Testis (tissue), 3 donors: Measurements from ENCODE around the gene PDIA6. TPM values are rescaled to one million over a fixed set of nuclear protein-coding genes. Genes with fewer than 3 reads are reported as not detected.

ENCODE experiments used
- DNase-seq: peaks from one replicate; pipeline ENCODE4 v3.0.0-alpha.2; 2019
- H3K27ac ChIP-seq, 2 donors: fragments of 200-600 bp; sonication (generic); one replicate each; pipeline ENCODE4 v1.5.1; 2019
- H3K27me3 ChIP-seq: fragments of 200-600 bp; sonication (generic); one replicate; pipeline ENCODE4 v1.5.1; 2019
- H3K36me3 ChIP-seq: fragments of 200-600 bp; sonication (generic); one replicate; pipeline ENCODE4 v1.5.1; 2017; ENCODE audit warnings: low read depth; ENCODE audit errors: missing control alignments
- H3K4me1 ChIP-seq: fragments of 200-600 bp; sonication (generic); one replicate; pipeline ENCODE4 v1.5.1; 2019
- H3K4me3 ChIP-seq, 2 donors: fragments of 200-600 bp; sonication (generic); one replicate each; pipeline ENCODE4 v1.5.1; 2017 to 2019
- H3K9me3 ChIP-seq: fragments of 200-600 bp; sonication (generic); one replicate; pipeline ENCODE4 v1.5.1; 2017
- POLR2A ChIP-seq: fragments of 450-650 bp; IDR thresholded peaks from one replicate; pipeline ENCODE4 v1.6.1; 2017; ENCODE audit warnings: antibody characterized with exemption, mild to moderate bottlenecking, moderate library complexity
- WGBS, 2 donors: methylation state at CpG; one replicate each; pipeline ENCODE4 v1.1.5; 2018; 5-methylcytosine and 5-hydroxymethylcytosine counted together
- intact Hi-C: fragments of 100-400 bp; cut with DNase I; formaldehyde crosslinking; loops from one replicate; pipeline ENCODE4 v1.15.1; 2023; ENCODE audit warnings: low total_unique reads
- polyA plus RNA-seq: library from polyadenylated mRNA; stranded (reverse); fragments of 350-450 nt; fragmentation: Illumina TruSeq; extraction: RNeasy Lipid Tissue Mini Kit (QIAGEN cat#74804); gene quantifications from one replicate; pipeline ENCODE4 v1.2.3, GENCODE V29; 2014; ENCODE audit warnings: low read depth, low replicate concordance; ENCODE audit not compliant: insufficient read depth
- total RNA-seq, 2 donors: library from RNA; depleted of rRNA; stranded (reverse); fragments of >200 nt; gene quantifications; one replicate each; pipeline ENCODE4 v1.2.3, GENCODE V29; 2016
- TF ChIP-seq, protein P1 (sequence below), 3 experiments: fragments of 450-650 bp in 2 of 3; fragments of 200-600 bp in 1 of 3; sonication (generic) in 1 of 3; IDR thresholded peaks; one replicate each; pipeline ENCODE4 v1.5.1; 2016 to 2019; ENCODE audit warnings: antibody characterized with exemption in 3 of 3, mild to moderate bottlenecking in 2 of 3, moderate library complexity in 1 of 3

Gene PDIA6
- total and polyA plus RNA-seq, 3 donors from 2014 or later: 74.3 to 123 (median 78.4) TPM

DNA sequence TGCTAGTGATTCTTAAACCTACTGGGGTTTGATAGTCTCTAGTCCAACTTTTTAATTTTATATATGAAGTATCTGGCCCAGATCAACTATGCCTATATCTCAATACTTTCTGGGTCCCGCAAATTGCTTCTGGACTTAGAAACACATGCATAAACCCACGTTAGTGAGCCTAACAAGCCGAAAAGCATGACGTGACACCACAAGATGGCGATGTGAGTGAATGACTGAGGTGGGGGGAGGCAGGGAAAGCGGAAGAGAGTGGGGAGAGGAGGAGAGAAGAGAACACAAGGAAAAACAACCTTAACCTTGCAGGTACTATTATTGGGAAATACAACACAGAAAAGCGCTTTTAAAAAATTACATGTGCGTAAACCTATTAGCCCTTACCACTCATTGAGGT, 13.8 kb downstream of the PDIA6 start:
- H3K4me3 ChIP-seq: no peak overlapping the region
- H3K9me3 ChIP-seq: no peaks in the 10 kb centered on the region
- H3K36me3 ChIP-seq: no peaks in the 10 kb centered on the region
- WGBS, 2 donors: 82 to 90% methylated on average over 8 of the region's 8 CpGs
- H3K27ac ChIP-seq: no peak overlapping the region
- no peak for TF ChIP-seq POLR2A
- TF ChIP-seq, protein P1, sequence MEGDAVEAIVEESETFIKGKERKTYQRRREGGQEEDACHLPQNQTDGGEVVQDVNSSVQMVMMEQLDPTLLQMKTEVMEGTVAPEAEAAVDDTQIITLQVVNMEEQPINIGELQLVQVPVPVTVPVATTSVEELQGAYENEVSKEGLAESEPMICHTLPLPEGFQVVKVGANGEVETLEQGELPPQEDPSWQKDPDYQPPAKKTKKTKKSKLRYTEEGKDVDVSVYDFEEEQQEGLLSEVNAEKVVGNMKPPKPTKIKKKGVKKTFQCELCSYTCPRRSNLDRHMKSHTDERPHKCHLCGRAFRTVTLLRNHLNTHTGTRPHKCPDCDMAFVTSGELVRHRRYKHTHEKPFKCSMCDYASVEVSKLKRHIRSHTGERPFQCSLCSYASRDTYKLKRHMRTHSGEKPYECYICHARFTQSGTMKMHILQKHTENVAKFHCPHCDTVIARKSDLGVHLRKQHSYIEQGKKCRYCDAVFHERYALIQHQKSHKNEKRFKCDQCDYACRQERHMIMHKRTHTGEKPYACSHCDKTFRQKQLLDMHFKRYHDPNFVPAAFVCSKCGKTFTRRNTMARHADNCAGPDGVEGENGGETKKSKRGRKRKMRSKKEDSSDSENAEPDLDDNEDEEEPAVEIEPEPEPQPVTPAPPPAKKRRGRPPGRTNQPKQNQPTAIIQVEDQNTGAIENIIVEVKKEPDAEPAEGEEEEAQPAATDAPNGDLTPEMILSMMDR (IDR thresholded peaks at IDR 0.05): no peak
- intact Hi-C loops: no loop called here
- no peaks in the 10 kb centered on the region for H3K4me1 ChIP-seq
- H3K27me3 ChIP-seq: no peaks in the 10 kb centered on the region
- DNase-seq: no peak

DNA sequence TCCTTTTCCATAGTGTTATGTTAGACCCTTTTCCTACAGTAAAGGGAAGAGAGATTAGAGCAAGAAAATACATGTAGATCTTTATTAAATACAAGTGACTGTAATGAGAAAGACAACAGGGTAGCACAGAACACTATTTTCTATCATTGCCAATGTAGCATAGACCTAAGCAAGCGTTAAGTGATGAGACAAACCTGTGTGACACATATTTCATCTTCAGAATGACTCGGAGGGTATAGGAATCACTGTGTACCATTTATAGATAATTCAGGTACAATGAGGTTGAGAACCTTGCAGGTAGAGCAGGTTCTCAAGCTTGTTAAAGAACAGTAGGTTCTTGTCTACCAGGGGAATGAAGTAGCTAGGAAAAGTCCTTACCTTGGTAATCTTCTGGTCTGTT, 15.9 kb downstream of the PDIA6 start:
- H3K9me3 ChIP-seq: no peaks in the 10 kb centered on the region
- H3K4me1 ChIP-seq: no peaks in the 10 kb centered on the region
- intact Hi-C loops: no loop called here
- H3K27me3 ChIP-seq: no peaks in the 10 kb centered on the region
- WGBS, 2 donors: 91 to 92% methylated on average over 2 of the region's 2 CpGs
- H3K27ac ChIP-seq: no peak overlapping the region
- DNase-seq: no peak
- H3K36me3 ChIP-seq: no peaks in the 10 kb centered on the region
- no peak for TF ChIP-seq POLR2A
- TF ChIP-seq, protein P1 (IDR thresholded peaks at IDR 0.05): no peak
- H3K4me3 ChIP-seq: no peak overlapping the region

DNA sequence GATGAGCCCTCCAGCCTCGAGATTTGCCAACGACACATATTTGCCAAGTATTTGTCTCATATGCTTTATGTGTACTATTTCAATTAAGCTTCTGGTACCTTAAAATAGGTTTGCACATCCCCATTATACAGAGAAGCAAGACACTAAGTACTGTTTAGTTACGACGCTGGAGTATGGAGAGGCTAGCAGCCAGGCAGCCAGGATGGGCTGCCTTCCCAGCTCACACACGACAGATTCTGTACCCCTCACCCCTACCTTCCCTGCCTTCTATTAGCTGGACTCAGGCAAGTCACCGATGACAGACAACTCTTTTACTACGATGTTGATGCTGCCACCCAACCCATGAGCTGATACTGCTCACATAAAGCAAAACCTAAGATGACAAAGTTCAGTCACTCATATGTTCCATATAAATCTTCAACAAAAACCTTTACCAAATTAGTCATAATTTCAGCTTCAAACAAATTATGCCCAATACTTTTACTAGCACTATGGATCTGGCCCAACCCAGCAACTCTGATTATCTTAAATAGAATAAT, 17.0 kb downstream of the PDIA6 start:
- Histone ChIP-seq H3K27ac (no peak overlapping the region), H3K9me3 (no peaks in the 10 kb centered on the region), H3K36me3 (no peaks in the 10 kb centered on the region), H3K27me3 (no peaks in the 10 kb centered on the region), H3K4me3 (no peak overlapping the region), H3K4me1 (no peaks in the 10 kb centered on the region)
- TF ChIP-seq, protein P1 (IDR thresholded peaks at IDR 0.05): no peak
- no peak for TF ChIP-seq POLR2A
- intact Hi-C loops: no loop called here
- no peak for DNase-seq
- 50 to 55% methylated on average over 5 to 7 of the region's 7 CpGs for WGBS, 2 donors

DNA sequence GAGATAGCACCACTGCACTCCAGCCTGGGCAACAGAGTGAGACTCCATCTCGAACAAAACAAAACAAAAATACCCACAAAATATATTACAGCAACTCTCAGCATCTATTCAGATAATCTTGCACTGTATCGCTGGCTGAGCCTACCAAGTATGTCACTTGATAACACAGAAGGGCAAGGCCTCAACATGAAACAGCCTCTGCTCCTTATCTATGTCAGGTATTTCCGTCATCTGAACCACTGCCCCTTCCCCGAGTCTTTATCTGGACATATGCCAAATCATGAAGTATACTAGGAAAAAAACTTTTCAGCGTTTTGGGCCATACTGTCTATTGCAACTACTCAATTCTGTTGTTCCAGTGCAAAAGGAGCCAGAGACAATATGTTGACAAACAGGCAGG, 17.7 kb downstream of the PDIA6 start:
- Histone ChIP-seq H3K4me3 (no peak overlapping the region), H3K9me3 (no peaks in the 10 kb centered on the region), H3K4me1 (no peaks in the 10 kb centered on the region), H3K27ac (no peak overlapping the region), H3K27me3 (no peaks in the 10 kb centered on the region), H3K36me3 (no peaks in the 10 kb centered on the region)
- TF ChIP-seq, protein P1 (IDR thresholded peaks at IDR 0.05): no peak
- no peak for TF ChIP-seq POLR2A
- WGBS, 2 donors: 68 to 73% methylated on average over 5 of the region's 5 CpGs
- no peak for DNase-seq
- intact Hi-C loops: no loop called here

DNA sequence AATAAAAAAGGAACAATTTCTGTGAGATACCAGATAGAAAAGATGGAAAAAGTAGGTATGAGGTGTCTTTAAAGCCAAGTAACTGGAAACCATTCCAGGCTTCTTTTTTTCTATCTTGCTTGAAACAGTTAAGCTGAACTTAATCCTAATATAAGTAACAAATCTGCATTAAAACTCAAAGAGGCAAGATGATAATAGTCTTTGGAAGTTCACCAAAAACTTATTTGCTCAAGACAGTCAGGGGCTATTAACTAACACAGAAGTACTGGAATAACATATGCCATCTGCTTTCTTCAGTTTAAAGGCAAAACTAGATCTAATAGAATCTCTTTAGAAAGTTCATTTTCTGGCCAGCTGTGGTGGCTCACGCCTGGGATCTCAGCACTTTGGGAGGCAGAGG, 18.8 kb downstream of the PDIA6 start:
- no peak for DNase-seq
- TF ChIP-seq, protein P1 (IDR thresholded peaks at IDR 0.05): no peak
- no peak for TF ChIP-seq POLR2A
- Histone ChIP-seq H3K4me1 (no peaks in the 10 kb centered on the region), H3K27ac (no peak overlapping the region), H3K27me3 (no peaks in the 10 kb centered on the region), H3K4me3 (no peak overlapping the region), H3K36me3 (no peaks in the 10 kb centered on the region), H3K9me3 (no peaks in the 10 kb centered on the region)
- 88 to 92% methylated on average over 1 of the region's 1 CpG for WGBS, 2 donors
- intact Hi-C loops: no loop called here
